HepG2 (cell line): ENCODE results near the gene TRIM7. TPM values are rescaled to one million over a fixed set of nuclear protein-coding genes. Genes with fewer than 3 reads are reported as not detected.

ENCODE experiments used
- ATF7-NPFF ChIP-seq: sonication (generic); formaldehyde crosslinking; IDR thresholded peaks from 2 replicates; pipeline ENCODE4 v1.8.1; 2023; ENCODE audit warnings: mild to moderate bottlenecking, low read depth, missing genetic modification reagents, moderate library complexity
- FOXO1 ChIP-seq: sonication (generic); formaldehyde crosslinking; IDR thresholded peaks from 2 replicates; pipeline ENCODE4 v1.4.0; 2020; ENCODE audit warnings: missing genetic modification reagents
- GFI1 ChIP-seq: sonication (generic); formaldehyde crosslinking; IDR thresholded peaks from 2 replicates; pipeline ENCODE4 v1.5.0; 2020; ENCODE audit warnings: missing genetic modification reagents, mild to moderate bottlenecking, borderline replicate concordance
- GLI4 ChIP-seq: sonication (generic); formaldehyde crosslinking; IDR thresholded peaks from 2 replicates; pipeline ENCODE4 v1.5.1; 2020; ENCODE audit warnings: missing genetic modification reagents, mild to moderate bottlenecking, moderate library complexity, borderline replicate concordance
- GTF3A ChIP-seq: sonication (generic); formaldehyde crosslinking; conservative IDR thresholded peaks from 2 replicates; pipeline ENCODE4 v1.4.0; 2020; ENCODE audit warnings: mild to moderate bottlenecking, missing genetic modification reagents
- HDAC1 ChIP-seq: sonication (generic); formaldehyde crosslinking; IDR thresholded peaks from 2 replicates; pipeline ENCODE4 v1.5.1; 2020; ENCODE audit warnings: mild to moderate bottlenecking, missing genetic modification reagents
- HMGXB3 ChIP-seq: sonication (generic); formaldehyde crosslinking; IDR thresholded peaks from 2 replicates; pipeline ENCODE4 v1.4.0; 2020; ENCODE audit warnings: missing genetic modification reagents, borderline replicate concordance
- NR1H2 ChIP-seq: sonication (generic); formaldehyde crosslinking; IDR thresholded peaks from 2 replicates; pipeline ENCODE4 v1.8.1; 2022; ENCODE audit warnings: low read depth, missing genetic modification reagents, borderline replicate concordance
- NRL ChIP-seq: sonication (generic); formaldehyde crosslinking; IDR thresholded peaks from 2 replicates; pipeline ENCODE4 v1.5.0; 2020; ENCODE audit warnings: missing genetic modification reagents, mild to moderate bottlenecking, moderate library complexity, borderline replicate concordance
- RFX5 ChIP-seq: IDR thresholded peaks from 2 replicates; pipeline ENCODE4 v1.6.1; 2011; ENCODE audit warnings: low read depth, low read length, improper control_type of control experiment
- TEAD3 ChIP-seq: optimal IDR thresholded peaks from 2 replicates; pipeline ENCODE3; 2016; ENCODE audit warnings: borderline replicate concordance
- USF2 ChIP-seq, 2 experiments: sonication (generic) in 1 of 2; formaldehyde crosslinking in 1 of 2; IDR thresholded peaks; 2 replicates each; pipeline versions ENCODE4 v1.5.1 to v1.6.1; 2011 to 2020; ENCODE audit warnings: borderline replicate concordance in 1 of 2, low read depth in 1 of 2, low read length in 1 of 2, mild to moderate bottlenecking in 1 of 2, missing genetic modification reagents in 1 of 2, moderate library complexity in 1 of 2
- WIZ ChIP-seq: sonication (generic); formaldehyde crosslinking; IDR thresholded peaks from 2 replicates; pipeline ENCODE4 v1.5.1; 2020; ENCODE audit warnings: mild to moderate bottlenecking, missing genetic modification reagents
- ZBTB20 ChIP-seq: sonication (generic); formaldehyde crosslinking; IDR thresholded peaks from 2 replicates; pipeline ENCODE4 v1.8.1; 2023; ENCODE audit warnings: missing genetic modification reagents, low read depth, mild to moderate bottlenecking, borderline replicate concordance
- ZBTB44 ChIP-seq: sonication (generic); formaldehyde crosslinking; IDR thresholded peaks from 2 replicates; pipeline ENCODE4 v1.4.0; 2020; ENCODE audit warnings: missing genetic modification reagents
- ZFP82 ChIP-seq: sonication (generic); formaldehyde crosslinking; IDR thresholded peaks from 2 replicates; pipeline ENCODE4 v1.5.1; 2020; ENCODE audit warnings: mild to moderate bottlenecking, missing genetic modification reagents, borderline replicate concordance
- ZKSCAN1 ChIP-seq: fragments of 150-350 bp; IDR thresholded peaks from 2 replicates; pipeline ENCODE4 v1.6.1; 2014; ENCODE audit warnings: low read length
- ZNF274 ChIP-seq: sonication (generic); formaldehyde crosslinking; IDR thresholded peaks from 2 replicates; pipeline ENCODE4 v1.5.1; 2020; ENCODE audit warnings: mild to moderate bottlenecking, missing genetic modification reagents
- ZNF556 ChIP-seq: sonication (generic); formaldehyde crosslinking; IDR thresholded peaks from 2 replicates; pipeline ENCODE4 v1.4.0; 2020; ENCODE audit warnings: mild to moderate bottlenecking, missing genetic modification reagents, borderline replicate concordance
- ZNF772 ChIP-seq: sonication (generic); formaldehyde crosslinking; IDR thresholded peaks from 2 replicates; pipeline ENCODE4 v1.5.0; 2020; ENCODE audit warnings: mild to moderate bottlenecking, missing genetic modification reagents
- ZSCAN31 ChIP-seq: sonication (generic); formaldehyde crosslinking; IDR thresholded peaks from 2 replicates; pipeline ENCODE4 v1.5.0; 2020; ENCODE audit warnings: low read depth, mild to moderate bottlenecking, missing genetic modification reagents
- polyA plus RNA-seq, 8 experiments: library from polyadenylated mRNA; depleted of rRNA in 3 of 8; stranded (reverse) in 7 of 8; unstranded in 1 of 8; fragments of >200 nt; fragmentation: Illumina TruSeq in 4 of 8; extraction: Trizol in 4 of 8; gene quantifications; 2 replicates each; pipeline versions ENCODE4 v1.2.1 to v1.2.3, GENCODE V29; 2011 to 2016; ENCODE audit warnings: low read depth in 4 of 8, missing spikeins in 1 of 8, mixed read lengths in 1 of 8; ENCODE audit not compliant: insufficient read depth in 1 of 8
- total RNA-seq, 5 experiments: library from RNA; depleted of rRNA; stranded (reverse); fragments of >200 nt; fragmentation: Illumina TruSeq; extraction: Trizol; gene quantifications; 2 replicates each; pipeline ENCODE4 v1.2.3, GENCODE V29; 2016; ENCODE audit warnings: low read depth in 1 of 5

The TRIM7 gene
- total and polyA plus RNA-seq, 2 of the 13 experiments (the other 11 are each of a cell fraction or from before 2014, with no cell fraction given), result 0.13 TPM; not detected in 1

GRCh38 chr5:181221105-181221791 is 16.3 kb upstream of the TRIM7 start (continued):
- TF ChIP-seq USF2 (IDR thresholded peaks at IDR 0.05; ENCODE audit: low read depth, low read length) (no peak), USF2 (CRISPR knock-in tag; IDR thresholded peaks at IDR 0.05; ENCODE audit: borderline replicate concordance) (0 out of 2 replicates have a peak, but pooled peaks have one; percentile 10), RFX5 (no peak), ZBTB20 (CRISPR knock-in tag) (0 out of 2 replicates have a peak, but pooled peaks have one; percentile 19), HMGXB3 (CRISPR knock-in tag) (no peak), ZNF274 (CRISPR knock-in tag) (peak; percentile 27; the same call in 1 of the 2 replicates), NR1H2 (CRISPR knock-in tag) (no peak), ATF7-NPFF (CRISPR knock-in tag) (0 out of 2 replicates have a peak, but pooled peaks have one; percentile 10), ZBTB44 (CRISPR knock-in tag) (no peak), GLI4 (no peak), WIZ (CRISPR knock-in tag) (0 out of 2 replicates have a peak, but pooled peaks have one; percentile 25), ZKSCAN1 (0 out of 2 replicates have a peak, but pooled peaks have one; percentile 36), ZNF556 (no peak), GTF3A (no peak), ZSCAN31 (CRISPR knock-in tag) (no peak), FOXO1 (no peak), TEAD3 (peak; percentile 19), ZFP82 (0 out of 2 replicates have a peak, but pooled peaks have one; percentile 63), HDAC1 (CRISPR knock-in tag) (peak; percentile 5; the same call in 1 of the 2 replicates), GFI1 (CRISPR knock-in tag) (no peak), ZNF772 (CRISPR knock-in tag) (no peak), NRL (peak; percentile 50; the same call in 1 of the 2 replicates)
